Testis (tissue), 2 donors: ENCODE measurements around the gene HOXB4.

Source experiments
- POLR2A ChIP-seq: fragments of 450-650 bp; IDR thresholded peaks from one replicate; pipeline ENCODE4 v1.6.1; 2017; ENCODE audit warnings: antibody characterized with exemption, mild to moderate bottlenecking, moderate library complexity
- TF ChIP-seq, protein P1 (sequence below), 3 experiments: fragments of 450-650 bp in 2 of 3; fragments of 200-600 bp in 1 of 3; sonication (generic) in 1 of 3; IDR thresholded peaks; one replicate each; pipeline ENCODE4 v1.5.1; 2016 to 2019; ENCODE audit warnings: antibody characterized with exemption in 3 of 3, mild to moderate bottlenecking in 2 of 3, moderate library complexity in 1 of 3

DNA sequence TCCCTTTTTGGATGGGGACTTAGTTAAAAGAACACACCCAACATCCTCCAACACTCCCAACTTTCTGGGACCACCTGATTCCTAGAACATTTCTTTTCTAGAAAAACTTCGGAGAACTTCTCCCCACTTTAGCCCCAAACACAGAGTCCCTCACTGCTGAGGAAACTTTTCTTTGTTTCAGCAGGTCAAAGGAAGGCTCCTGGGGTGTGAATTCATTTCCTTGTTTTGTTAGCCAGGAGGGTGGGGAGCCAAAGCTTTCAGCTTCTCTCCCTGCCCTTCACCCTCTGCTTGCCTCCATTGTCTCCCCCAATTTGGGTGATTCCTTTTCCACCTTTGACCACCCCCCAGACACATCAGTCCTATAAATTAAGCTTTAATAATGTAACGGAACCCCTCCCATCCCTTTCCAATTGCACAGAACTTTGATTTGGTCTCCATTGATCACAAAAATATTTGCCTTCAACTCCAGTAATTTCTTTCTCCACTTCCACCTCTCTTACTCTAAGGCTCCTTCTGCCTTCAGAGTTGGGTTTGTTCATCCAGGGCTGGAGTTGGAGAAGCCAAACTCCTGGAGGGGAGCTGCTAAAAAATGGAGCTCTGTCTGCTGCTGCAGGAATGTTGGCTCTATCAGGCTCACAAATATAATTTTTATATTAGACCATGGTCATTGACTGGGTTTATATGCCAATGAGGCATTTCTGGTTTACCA is 10.3 kb downstream of the HOXB4 start:
- no peak for TF ChIP-seq POLR2A
- TF ChIP-seq, protein P1, sequence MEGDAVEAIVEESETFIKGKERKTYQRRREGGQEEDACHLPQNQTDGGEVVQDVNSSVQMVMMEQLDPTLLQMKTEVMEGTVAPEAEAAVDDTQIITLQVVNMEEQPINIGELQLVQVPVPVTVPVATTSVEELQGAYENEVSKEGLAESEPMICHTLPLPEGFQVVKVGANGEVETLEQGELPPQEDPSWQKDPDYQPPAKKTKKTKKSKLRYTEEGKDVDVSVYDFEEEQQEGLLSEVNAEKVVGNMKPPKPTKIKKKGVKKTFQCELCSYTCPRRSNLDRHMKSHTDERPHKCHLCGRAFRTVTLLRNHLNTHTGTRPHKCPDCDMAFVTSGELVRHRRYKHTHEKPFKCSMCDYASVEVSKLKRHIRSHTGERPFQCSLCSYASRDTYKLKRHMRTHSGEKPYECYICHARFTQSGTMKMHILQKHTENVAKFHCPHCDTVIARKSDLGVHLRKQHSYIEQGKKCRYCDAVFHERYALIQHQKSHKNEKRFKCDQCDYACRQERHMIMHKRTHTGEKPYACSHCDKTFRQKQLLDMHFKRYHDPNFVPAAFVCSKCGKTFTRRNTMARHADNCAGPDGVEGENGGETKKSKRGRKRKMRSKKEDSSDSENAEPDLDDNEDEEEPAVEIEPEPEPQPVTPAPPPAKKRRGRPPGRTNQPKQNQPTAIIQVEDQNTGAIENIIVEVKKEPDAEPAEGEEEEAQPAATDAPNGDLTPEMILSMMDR (IDR thresholded peaks at IDR 0.05), result no peak
